Activated B cell treated with CpG ODN at 0.5 μM for 24 hours (primary cell): Measurements from ENCODE around the gene ADAMTS14. TPM values are rescaled to one million over a fixed set of nuclear protein-coding genes. Genes with fewer than 3 reads are reported as not detected.

Source experiments
- ATAC-seq: fragments of 200-7000 bp; cut with Tn5 transposase; one replicate; pipeline ENCODE4 v1.10.0; 2021; ENCODE audit warnings: low read depth, mild to moderate bottlenecking, moderate library complexity
- CTCF ChIA-PET: fragments of 350-600 bp; sonication (Branson Sonifier 250); formaldehyde crosslinking; loops from one replicate; lab custom pipeline; 2021; ENCODE audit warnings: antibody characterized with exemption; lab: Charles Lee
- POLR2A ChIA-PET: fragments of 350-600 bp; sonication (Branson Sonifier 250); formaldehyde crosslinking; loops from one replicate; lab custom pipeline; 2021; ENCODE audit warnings: antibody characterized with exemption; lab: Charles Lee
- DNase-seq: peaks from one replicate; pipeline ENCODE4 v3.0.0; 2022
- H3K27ac Mint-ChIP-seq: one replicate; pipeline ENCODE4 v1.8.0; 2020; ENCODE audit warnings: mixed read lengths
- H3K27me3 Mint-ChIP-seq: one replicate; pipeline ENCODE4 v1.8.0; 2021; ENCODE audit warnings: mixed read lengths
- H3K36me3 Mint-ChIP-seq: one replicate; pipeline ENCODE4 v1.8.0; 2021; ENCODE audit warnings: low read depth, mixed read lengths
- H3K4me1 Mint-ChIP-seq: one replicate; pipeline ENCODE4 v1.8.0; 2021; ENCODE audit warnings: mixed read lengths
- H3K4me3 Mint-ChIP-seq: one replicate; pipeline ENCODE4 v1.8.0; 2020; ENCODE audit warnings: mild to moderate bottlenecking, mixed read lengths
- H3K9me3 Mint-ChIP-seq: one replicate; pipeline ENCODE4 v1.8.0; 2020; ENCODE audit warnings: mixed read lengths
- CTCF ChIP-seq: fragments of 200-600 bp; IDR thresholded peaks from one replicate; pipeline ENCODE4 v1.8.0; 2022; ENCODE audit warnings: antibody characterized with exemption, mild to moderate bottlenecking
- intact Hi-C: fragments of 100-400 bp; cut with micrococcal nuclease; formaldehyde crosslinking; loops from one replicate; pipeline ENCODE4 v1.15.1; 2024
- total RNA-seq: library from RNA; stranded (reverse); gene quantifications from 2 replicates; pipeline ENCODE4 v1.2.3, GENCODE V29; 2022

ADAMTS14 gene
- total RNA-seq, 1 donor from 2014 or later: 0.04 TPM

GRCh38 chr10:70671619-70672164 is 614 bp upstream of the ADAMTS14 start:
- POLR2A ChIA-PET: no interaction called here
- H3K27me3 Mint-ChIP-seq: peaks cover 42% of the 10 kb centered on the region
- no peak for ATAC-seq
- intact Hi-C loops: no loop called here
- no peak for DNase-seq
- H3K27ac Mint-ChIP-seq: no peak overlapping the region
- H3K4me3 Mint-ChIP-seq: no peak overlapping the region
- no peaks in the 10 kb centered on the region for H3K36me3 Mint-ChIP-seq
- H3K9me3 Mint-ChIP-seq: peaks cover 5% of the 10 kb centered on the region
- no peak for TF ChIP-seq CTCF
- CTCF ChIA-PET: no interaction called here
- peaks cover 12% of the 10 kb centered on the region for H3K4me1 Mint-ChIP-seq

GRCh38 chr10:70673043-70673928 is 980 bp downstream of the ADAMTS14 start:
- no peak for ATAC-seq
- H3K27ac Mint-ChIP-seq: no peak overlapping the region
- ChIA-PET CTCF (no interaction called here), POLR2A (no interaction called here)
- H3K9me3 Mint-ChIP-seq: peaks cover 2% of the 10 kb centered on the region
- H3K4me3 Mint-ChIP-seq: peak overlapping the region; percentile 40
- peaks cover 9% of the 10 kb centered on the region for H3K4me1 Mint-ChIP-seq
- no peaks in the 10 kb centered on the region for H3K36me3 Mint-ChIP-seq
- DNase-seq: no peak
- peaks cover 39% of the 10 kb centered on the region for H3K27me3 Mint-ChIP-seq
- intact Hi-C loops: no loop called here
- TF ChIP-seq CTCF: no peak

GRCh38 chr10:70673929-70674559 is 1.7 kb downstream of the ADAMTS14 start:
- intact Hi-C loops: no loop called here
- ChIA-PET CTCF (no interaction called here), POLR2A (no interaction called here)
- no peak for TF ChIP-seq CTCF
- Mint-ChIP-seq H3K4me1 (peaks cover 9% of the 10 kb centered on the region), H3K36me3 (no peaks in the 10 kb centered on the region), H3K4me3 (no peak overlapping the region), H3K27me3 (peaks cover 39% of the 10 kb centered on the region), H3K27ac (no peak overlapping the region), H3K9me3 (no peaks in the 10 kb centered on the region)
- no peak for DNase-seq
- no peak for ATAC-seq

- Mint-ChIP-seq H3K27ac (no peak overlapping the region), H3K36me3 (no peaks in the 10 kb centered on the region), H3K4me1 (peaks cover 9% of the 10 kb centered on the region), H3K9me3 (no peaks in the 10 kb centered on the region), H3K27me3 (peaks cover 37% of the 10 kb centered on the region), H3K4me3 (no peak overlapping the region)
- TF ChIP-seq CTCF: no peak
- DNase-seq (no peak), ATAC-seq (no peak)
- POLR2A ChIA-PET: no interaction called here
- intact Hi-C loops: no loop called here
- CTCF ChIA-PET: no interaction called here
These were observed 2.5 kb downstream of the ADAMTS14 start for GRCh38 chr10:70674560-70675495.
